ENCODE data around the gene GPR39.

Gene GPR39

GRCh38 chr2:132420816-132421805 is 4.5 kb downstream of the GPR39 start:
- Histone ChIP-seq H4K20me1 (ENCODE audit: insufficient read depth) (no peaks in the 10 kb centered on the region), H3K9ac (no peak overlapping the region), H3K27me3 (ENCODE audit: insufficient read depth, low read depth) (no peaks in the 10 kb centered on the region), H3K79me2 (ENCODE audit: insufficient read depth, low read depth) (no peaks in the 10 kb centered on the region), H3K27ac (no peak overlapping the region), H3K4me3 (IDR thresholded peaks at IDR 0.05; ENCODE audit: insufficient read depth, low read depth, low read length) (no peak overlapping the region), H3K36me3 (ENCODE audit: insufficient read depth) (no peaks in the 10 kb centered on the region), H3K4me1 (ENCODE audit: low read depth, poor library complexity, severe bottlenecking) (peaks cover 3% of the 10 kb centered on the region), H2AFZ (ENCODE audit: low read depth) (no peak overlapping the region), H3K4me2 (no peak overlapping the region)
- TF ChIP-seq CTCF (conservative IDR thresholded peaks at IDR 0.05; ENCODE audit: low read depth, low read length), result no peak

GRCh38 chr2:132422736-132423135 is 6.1 kb downstream of the GPR39 start:
- H3K79me2 ChIP-seq (ENCODE audit: insufficient read depth, low read depth), result no peaks in the 10 kb centered on the region
- no peaks in the 10 kb centered on the region for H3K27me3 ChIP-seq (ENCODE audit: insufficient read depth, low read depth)
- H3K4me3 ChIP-seq (IDR thresholded peaks at IDR 0.05; ENCODE audit: insufficient read depth, low read depth, low read length), result no peak overlapping the region
- H3K27ac ChIP-seq, result no peak overlapping the region
- no peaks in the 10 kb centered on the region for H3K36me3 ChIP-seq (ENCODE audit: insufficient read depth)
- H3K9ac ChIP-seq, result no peak overlapping the region
- no peaks in the 10 kb centered on the region for H3K4me1 ChIP-seq (ENCODE audit: low read depth, poor library complexity, severe bottlenecking)
- no peak for TF ChIP-seq CTCF (conservative IDR thresholded peaks at IDR 0.05; ENCODE audit: low read depth, low read length)
- no peaks in the 10 kb centered on the region for H4K20me1 ChIP-seq (ENCODE audit: insufficient read depth)
- H3K4me2 ChIP-seq, result no peak overlapping the region
- no peak overlapping the region for H2AFZ ChIP-seq (ENCODE audit: low read depth)

- Histone ChIP-seq H3K27me3 (ENCODE audit: insufficient read depth, low read depth) (no peaks in the 10 kb centered on the region), H2AFZ (ENCODE audit: low read depth) (no peak overlapping the region), H3K9ac (no peak overlapping the region), H3K4me2 (no peak overlapping the region), H3K79me2 (ENCODE audit: insufficient read depth, low read depth) (no peaks in the 10 kb centered on the region), H3K36me3 (ENCODE audit: insufficient read depth) (no peaks in the 10 kb centered on the region), H3K4me3 (IDR thresholded peaks at IDR 0.05; ENCODE audit: insufficient read depth, low read depth, low read length) (no peak overlapping the region), H3K27ac (no peak overlapping the region), H3K4me1 (ENCODE audit: low read depth, poor library complexity, severe bottlenecking) (no peaks in the 10 kb centered on the region), H4K20me1 (ENCODE audit: insufficient read depth) (no peaks in the 10 kb centered on the region)
- TF ChIP-seq CTCF (conservative IDR thresholded peaks at IDR 0.05; ENCODE audit: low read depth, low read length), result no peak
These were observed 8.0 kb downstream of the GPR39 start for GRCh38 chr2:132424526-132425121.

GRCh38 chr2:132426033-132426432 is 9.4 kb downstream of the GPR39 start:
- H3K9ac ChIP-seq, result no peak overlapping the region
- no peak overlapping the region for H2AFZ ChIP-seq (ENCODE audit: low read depth)
- no peaks in the 10 kb centered on the region for H3K4me1 ChIP-seq (ENCODE audit: low read depth, poor library complexity, severe bottlenecking)
- no peaks in the 10 kb centered on the region for H3K36me3 ChIP-seq (ENCODE audit: insufficient read depth)
- no peak overlapping the region for H3K27ac ChIP-seq
- H3K4me2 ChIP-seq, result no peak overlapping the region
- H4K20me1 ChIP-seq (ENCODE audit: insufficient read depth), result no peaks in the 10 kb centered on the region
- no peaks in the 10 kb centered on the region for H3K79me2 ChIP-seq (ENCODE audit: insufficient read depth, low read depth)
- TF ChIP-seq CTCF (conservative IDR thresholded peaks at IDR 0.05; ENCODE audit: low read depth, low read length), result no peak
- H3K4me3 ChIP-seq (IDR thresholded peaks at IDR 0.05; ENCODE audit: insufficient read depth, low read depth, low read length), result no peak overlapping the region
- no peaks in the 10 kb centered on the region for H3K27me3 ChIP-seq (ENCODE audit: insufficient read depth, low read depth)
